ENCODE measurements around the gene TSPAN18.

Gene TSPAN18

DNA sequence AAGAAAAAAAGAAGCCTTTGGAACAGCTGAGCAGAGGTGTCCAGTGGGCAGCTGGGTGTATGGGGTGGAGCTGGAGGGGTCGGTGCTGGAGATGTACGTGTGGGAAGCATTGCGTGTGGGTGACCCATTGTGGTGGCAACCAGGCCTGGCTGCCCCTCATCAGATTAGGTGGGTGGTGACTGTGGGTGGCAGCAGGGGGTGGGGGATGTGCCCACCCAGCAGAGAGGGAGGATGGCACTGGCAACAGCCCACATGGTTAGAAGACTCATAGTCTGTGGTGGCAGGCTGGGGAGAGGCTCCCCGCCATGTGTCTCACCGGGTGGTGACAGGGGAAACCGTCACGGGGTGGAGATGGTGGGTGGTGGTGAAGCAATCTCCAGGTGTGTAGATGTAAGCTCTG lies 196.4 kb downstream of the TSPAN18 start:
- ATAC-seq (peak; percentile 66), DNase-seq (ENCODE audit: low spot score in 2 of 2) (no peak)
- H3K4me1 Mint-ChIP-seq: peaks cover 13% of the 10 kb centered on the region
- no peak overlapping the region for H3K4me3 Mint-ChIP-seq
- no peaks in the 10 kb centered on the region for H3K9me3 Mint-ChIP-seq
- no peaks in the 10 kb centered on the region for H3K36me3 Mint-ChIP-seq
- peak overlapping the region; percentile 50 for H3K27ac Mint-ChIP-seq

GRCh38 chr11:44923806-44924205 lies 197.0 kb downstream of the TSPAN18 start:
- no peak overlapping the region for H3K4me3 Mint-ChIP-seq
- no peaks in the 10 kb centered on the region for H3K36me3 Mint-ChIP-seq
- ATAC-seq: no peak
- H3K4me1 Mint-ChIP-seq: peaks cover 13% of the 10 kb centered on the region
- peak overlapping the region; percentile 50 for H3K27ac Mint-ChIP-seq
- DNase-seq (ENCODE audit: low spot score in 2 of 2): no peak
- no peaks in the 10 kb centered on the region for H3K9me3 Mint-ChIP-seq

GRCh38 chr11:44926036-44926435 lies 199.3 kb downstream of the TSPAN18 start:
- DNase-seq (ENCODE audit: low spot score in 2 of 2) (no peak), ATAC-seq (no peak)
- H3K36me3 Mint-ChIP-seq: no peaks in the 10 kb centered on the region
- no peak overlapping the region for H3K4me3 Mint-ChIP-seq
- H3K9me3 Mint-ChIP-seq: no peaks in the 10 kb centered on the region
- H3K27ac Mint-ChIP-seq: no peak overlapping the region
- H3K4me1 Mint-ChIP-seq: peaks cover 13% of the 10 kb centered on the region

- H3K36me3 Mint-ChIP-seq: no peaks in the 10 kb centered on the region
These were observed 200.5 kb downstream of the TSPAN18 start for GRCh38 chr11:44927174-44927661.

DNA sequence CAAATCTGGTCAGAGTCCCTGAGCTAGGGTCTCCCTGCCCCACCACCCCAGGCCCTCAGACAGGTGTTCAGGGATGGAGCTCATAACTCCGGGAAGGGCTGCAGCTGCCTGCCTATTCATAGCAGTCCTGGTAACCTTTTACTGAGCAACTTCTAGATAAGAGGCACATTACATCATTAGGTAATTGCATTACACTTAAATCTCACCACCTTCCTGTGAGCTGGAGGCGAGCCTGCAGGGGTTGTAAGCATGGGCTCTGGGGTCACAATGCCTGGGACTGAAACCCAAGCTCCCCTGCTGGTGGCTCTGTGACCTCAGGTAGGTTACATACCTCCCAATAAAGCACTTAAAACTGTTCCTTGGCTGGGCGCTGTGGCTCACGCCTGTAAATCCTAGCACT lies 201.4 kb downstream of the TSPAN18 start:
- no peak for ATAC-seq
- no peak overlapping the region for H3K27ac Mint-ChIP-seq
- no peak overlapping the region for H3K4me3 Mint-ChIP-seq
- H3K36me3 Mint-ChIP-seq: peaks cover 1% of the 10 kb centered on the region
- DNase-seq (ENCODE audit: low spot score in 2 of 2): no peak
- no peaks in the 10 kb centered on the region for H3K9me3 Mint-ChIP-seq
- H3K4me1 Mint-ChIP-seq: peaks cover 13% of the 10 kb centered on the region

More at GRCh38 chr11:44927174-44927661, 200.5 kb downstream of the TSPAN18 start:
- Mint-ChIP-seq H3K27ac (peak overlapping the region; percentile 37), H3K9me3 (no peaks in the 10 kb centered on the region), H3K4me1 (peaks cover 13% of the 10 kb centered on the region), H3K4me3 (no peak overlapping the region)
- DNase-seq (ENCODE audit: low spot score in 2 of 2) (peak; percentile 43 to 78), ATAC-seq (peak; percentile 55)

GRCh38 chr11:44928816-44929215 lies 202.1 kb downstream of the TSPAN18 start:
- peaks cover 6% of the 10 kb centered on the region for H3K36me3 Mint-ChIP-seq
- no peaks in the 10 kb centered on the region for H3K9me3 Mint-ChIP-seq
- peak overlapping the region; percentile 63 for H3K27ac Mint-ChIP-seq
- no peak overlapping the region for H3K4me3 Mint-ChIP-seq
- DNase-seq (ENCODE audit: low spot score in 2 of 2): no peak
- H3K4me1 Mint-ChIP-seq: peaks cover 13% of the 10 kb centered on the region
- ATAC-seq: no peak

DNA sequence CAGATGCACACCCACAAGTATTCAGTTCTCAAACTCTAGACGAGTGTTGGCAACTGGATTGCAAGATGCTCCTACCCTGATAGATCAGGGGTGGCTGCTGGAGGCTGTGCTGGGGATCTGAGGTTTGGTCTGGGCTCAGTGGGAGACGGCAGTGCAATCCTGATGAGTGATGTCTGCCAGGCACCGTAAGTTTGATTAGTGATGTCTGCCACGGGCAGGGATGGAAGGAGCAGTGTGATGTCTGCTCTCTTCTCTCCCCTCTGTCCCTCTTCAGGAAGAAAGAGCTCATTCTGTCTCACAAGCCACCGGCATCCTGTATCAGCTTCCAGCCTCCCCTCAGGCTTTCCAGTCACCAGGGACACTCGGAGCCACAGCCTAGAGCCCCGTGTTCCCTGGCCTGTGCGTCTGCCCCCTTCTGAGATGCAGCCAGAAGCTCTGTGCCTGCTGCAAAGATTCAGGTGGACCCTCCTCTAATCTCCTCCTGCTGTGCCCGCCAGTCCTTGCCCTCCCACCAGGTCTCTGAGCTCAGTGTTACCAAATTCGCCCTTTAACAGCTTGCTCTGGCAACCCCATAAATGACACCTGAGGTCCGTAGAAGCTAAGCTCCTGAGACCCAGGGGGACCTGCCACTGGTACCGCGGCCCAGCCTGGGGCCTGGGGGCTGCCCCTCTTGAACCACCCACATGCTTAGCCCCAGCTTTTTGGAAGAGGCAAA lies 204.0 kb downstream of the TSPAN18 start:
- Mint-ChIP-seq H3K4me3 (no peak overlapping the region), H3K36me3 (peaks cover 6% of the 10 kb centered on the region), H3K27ac (peak overlapping the region; percentile 61), H3K9me3 (no peaks in the 10 kb centered on the region), H3K4me1 (peaks cover 12% of the 10 kb centered on the region)
- DNase-seq (ENCODE audit: low spot score in 2 of 2) (no peak), ATAC-seq (no peak)

GRCh38 chr11:44931466-44931865 lies 204.7 kb downstream of the TSPAN18 start:
- Mint-ChIP-seq H3K27ac (no peak overlapping the region), H3K36me3 (peaks cover 6% of the 10 kb centered on the region), H3K4me1 (peaks cover 8% of the 10 kb centered on the region), H3K4me3 (no peak overlapping the region), H3K9me3 (no peaks in the 10 kb centered on the region)
- DNase-seq (ENCODE audit: low spot score in 2 of 2) (no peak), ATAC-seq (no peak)

GRCh38 chr11:44934110-44934509 lies 207.3 kb downstream of the TSPAN18 start:
- Mint-ChIP-seq H3K36me3 (peaks cover 6% of the 10 kb centered on the region), H3K4me1 (no peaks in the 10 kb centered on the region), H3K4me3 (no peak overlapping the region), H3K9me3 (no peaks in the 10 kb centered on the region), H3K27ac (peak overlapping the region; percentile 17)
- no peak for ATAC-seq
- no peak for DNase-seq (ENCODE audit: low spot score in 2 of 2)

GRCh38 chr11:44934735-44935250 lies 208.0 kb downstream of the TSPAN18 start:
- no peak for DNase-seq (ENCODE audit: low spot score in 2 of 2)
- H3K9me3 Mint-ChIP-seq: no peaks in the 10 kb centered on the region
- no peak overlapping the region for H3K27ac Mint-ChIP-seq
- no peak for ATAC-seq
- H3K4me3 Mint-ChIP-seq: no peak overlapping the region
- peaks cover 1% of the 10 kb centered on the region for H3K4me1 Mint-ChIP-seq
- H3K36me3 Mint-ChIP-seq: peaks cover 6% of the 10 kb centered on the region

- no peak overlapping the region for H3K27ac Mint-ChIP-seq
- DNase-seq (ENCODE audit: low spot score in 2 of 2): peak; percentile 84 to 94
- no peaks in the 10 kb centered on the region for H3K9me3 Mint-ChIP-seq
- no peak overlapping the region for H3K4me3 Mint-ChIP-seq
- H3K36me3 Mint-ChIP-seq: peaks cover 6% of the 10 kb centered on the region
- peak; percentile 79 for ATAC-seq
- peaks cover 15% of the 10 kb centered on the region for H3K4me1 Mint-ChIP-seq
These were observed 209.8 kb downstream of the TSPAN18 start for GRCh38 chr11:44936525-44936924.

DNA sequence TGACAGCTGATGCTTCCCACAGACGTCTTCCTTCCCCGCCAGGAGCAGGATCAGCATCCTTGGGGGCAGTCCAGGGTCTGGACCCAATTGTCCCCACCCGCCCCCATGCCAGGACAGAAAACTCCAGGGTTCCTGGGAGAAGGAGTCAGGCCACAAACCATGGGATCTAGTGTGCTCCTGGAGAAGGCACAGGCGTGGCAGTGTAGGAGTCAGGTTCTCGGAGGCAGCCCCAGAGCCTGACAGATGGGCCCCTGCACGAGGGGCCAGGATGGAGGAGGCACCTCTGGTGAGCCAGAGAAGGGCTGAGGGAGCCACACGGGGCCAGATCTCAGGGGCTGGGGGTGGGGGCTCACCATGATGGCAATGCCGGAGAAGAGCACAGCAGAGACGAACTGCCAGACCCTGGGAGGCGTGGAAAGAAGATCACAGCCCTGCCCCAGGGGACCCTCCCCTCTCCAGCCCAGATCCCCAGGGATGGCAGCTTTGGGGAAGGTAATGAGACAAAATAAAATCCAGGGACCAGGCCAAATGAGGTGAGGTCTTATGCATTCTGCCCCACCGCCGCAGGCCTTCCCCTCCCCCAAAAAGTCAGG lies 210.3 kb downstream of the TSPAN18 start:
- Mint-ChIP-seq H3K4me1 (peaks cover 20% of the 10 kb centered on the region), H3K27ac (no peak overlapping the region), H3K36me3 (peaks cover 9% of the 10 kb centered on the region), H3K4me3 (no peak overlapping the region), H3K9me3 (no peaks in the 10 kb centered on the region)
- no peak for DNase-seq (ENCODE audit: low spot score in 2 of 2)
- no peak for ATAC-seq

- no peak for DNase-seq (ENCODE audit: low spot score in 2 of 2)
- peaks cover 15% of the 10 kb centered on the region for H3K36me3 Mint-ChIP-seq
- H3K27ac Mint-ChIP-seq: no peak overlapping the region
- H3K4me1 Mint-ChIP-seq: peaks cover 32% of the 10 kb centered on the region
- H3K4me3 Mint-ChIP-seq: no peak overlapping the region
- H3K9me3 Mint-ChIP-seq: no peaks in the 10 kb centered on the region
- ATAC-seq: no peak
These were observed 211.4 kb downstream of the TSPAN18 start for GRCh38 chr11:44938066-44938691.

GRCh38 chr11:44939673-44940395 lies 213.1 kb downstream of the TSPAN18 start:
- H3K4me3 Mint-ChIP-seq: no peak overlapping the region
- DNase-seq (ENCODE audit: low spot score in 2 of 2): no peak
- H3K4me1 Mint-ChIP-seq: peaks cover 48% of the 10 kb centered on the region
- ATAC-seq: no peak
- H3K9me3 Mint-ChIP-seq: no peaks in the 10 kb centered on the region
- peaks cover 12% of the 10 kb centered on the region for H3K36me3 Mint-ChIP-seq
- no peak overlapping the region for H3K27ac Mint-ChIP-seq

DNA sequence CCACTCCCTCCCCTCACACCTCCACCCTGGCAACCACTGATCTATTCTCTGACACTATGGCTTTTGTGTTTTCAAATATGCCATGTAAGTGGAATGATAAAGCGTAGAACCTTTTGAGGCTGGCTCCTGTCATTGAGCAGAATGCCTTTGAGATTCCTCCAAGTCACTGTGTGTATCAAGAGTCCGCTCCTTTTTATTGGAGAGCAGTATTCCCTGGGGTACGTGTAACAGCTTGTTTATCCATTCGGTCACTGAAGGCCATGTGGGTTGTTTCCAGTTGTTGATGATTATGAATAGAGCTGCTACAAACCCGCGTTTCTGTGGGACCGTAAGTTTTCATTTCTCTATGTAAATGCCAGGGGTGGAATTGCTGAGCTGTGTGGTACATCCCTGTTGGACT lies 213.6 kb downstream of the TSPAN18 start:
- peaks cover 53% of the 10 kb centered on the region for H3K4me1 Mint-ChIP-seq
- no peaks in the 10 kb centered on the region for H3K9me3 Mint-ChIP-seq
- H3K36me3 Mint-ChIP-seq: peaks cover 12% of the 10 kb centered on the region
- ATAC-seq (no peak), DNase-seq (ENCODE audit: low spot score in 2 of 2) (no peak)
- no peak overlapping the region for H3K27ac Mint-ChIP-seq
- H3K4me3 Mint-ChIP-seq: no peak overlapping the region
